IPS-18c (cell line): Measurements from ENCODE around the gene CARS1.
"Not testable (repeated sequence)": the region's sequence is repeated elsewhere in the genome, so short reads cannot be mapped to it uniquely, and the experiment has no call there.

Source experiments
- H3K4me3 ChIP-seq: 2 replicates; pipeline ENCODE4 v1.7.0; 2013; ENCODE audit warnings: low read depth, mild to moderate bottlenecking, low read length, moderate library complexity; ENCODE audit not compliant: insufficient read depth
- H3K9me3 ChIP-seq: one replicate; pipeline ENCODE4 v1.6.1; 2013; ENCODE audit warnings: mild to moderate bottlenecking, low read length, moderate library complexity; ENCODE audit not compliant: control insufficient read depth, insufficient read depth

Gene CARS1

GRCh38 chr11:3077189-3077836, 20.1 kb upstream of the CARS1 start:
- no peak overlapping the region for H3K4me3 ChIP-seq
- no peaks in the 10 kb centered on the region for H3K9me3 ChIP-seq

DNA sequence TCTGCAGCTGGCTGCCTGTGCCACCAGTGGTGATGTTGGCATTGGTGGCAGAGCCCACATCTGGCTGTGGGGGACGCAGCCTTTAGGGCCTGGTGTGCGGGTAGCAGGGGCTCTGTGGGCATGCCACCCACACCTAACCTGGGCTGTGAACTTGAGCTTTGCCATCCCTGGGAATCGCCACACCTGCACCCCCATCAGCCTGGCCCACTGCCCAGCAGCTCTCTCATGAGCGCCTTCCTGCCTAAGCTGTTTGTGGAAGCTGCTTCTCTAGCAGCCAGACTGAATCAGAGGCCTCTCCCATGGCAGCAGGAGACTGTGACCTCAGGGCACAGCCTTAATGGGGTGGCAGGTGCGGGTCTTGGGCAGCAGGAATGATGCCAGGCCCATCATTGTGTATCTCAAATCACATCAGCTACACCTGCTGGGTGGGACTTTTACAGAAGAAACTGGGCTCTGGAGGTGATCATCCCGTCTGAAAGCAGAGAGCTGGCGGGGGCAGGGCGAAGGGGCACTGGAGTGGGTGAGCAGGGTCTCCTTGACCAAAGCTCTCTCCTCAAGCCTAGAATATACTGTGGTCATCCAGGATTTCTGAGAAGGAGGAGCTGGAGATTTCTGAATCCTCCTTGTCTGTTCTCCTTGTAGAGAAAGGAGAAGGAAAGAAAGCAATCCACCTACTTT, 17.8 kb upstream of the CARS1 start:
- Histone ChIP-seq H3K9me3 (no peaks in the 10 kb centered on the region), H3K4me3 (no peak overlapping the region)

GRCh38 chr11:3073029-3073435, 15.8 kb upstream of the CARS1 start:
- Histone ChIP-seq H3K4me3 (no peak overlapping the region), H3K9me3 (no peaks in the 10 kb centered on the region)

GRCh38 chr11:3069425-3069824, 12.2 kb upstream of the CARS1 start:
- no peaks in the 10 kb centered on the region for H3K9me3 ChIP-seq
- H3K4me3 ChIP-seq, result no peak overlapping the region

GRCh38 chr11:3066308-3066707, 9.1 kb upstream of the CARS1 start:
- not testable (repeated sequence) for H3K9me3 ChIP-seq, H3K4me3 ChIP-seq

GRCh38 chr11:3064709-3065108, 7.5 kb upstream of the CARS1 start:
- H3K4me3 ChIP-seq, H3K9me3 ChIP-seq: not testable (repeated sequence)

DNA sequence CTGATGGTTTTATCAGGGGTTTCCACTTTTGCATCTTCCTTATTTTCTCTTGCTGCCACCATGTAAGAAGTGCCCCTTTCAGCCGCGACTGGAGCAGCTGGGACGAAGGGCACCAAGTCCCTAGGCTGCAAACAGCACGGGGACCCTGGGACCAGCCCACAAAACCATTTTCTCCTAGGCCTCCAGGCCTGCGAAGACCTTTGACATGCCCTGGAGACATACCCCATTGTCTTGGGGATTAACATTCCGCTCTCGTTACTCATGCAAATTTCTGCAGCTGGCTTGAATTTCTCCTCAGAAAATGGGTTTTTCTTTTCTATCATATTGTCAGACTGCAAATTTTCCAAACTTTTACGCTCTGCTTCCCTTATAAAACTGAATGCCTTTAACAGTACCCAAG, 6.7 kb upstream of the CARS1 start:
- H3K9me3 ChIP-seq, H3K4me3 ChIP-seq: not testable (repeated sequence)

- not testable (repeated sequence) for H3K9me3 ChIP-seq, H3K4me3 ChIP-seq
Measured at GRCh38 chr11:3063432-3063831, 6.2 kb upstream of the CARS1 start.

DNA sequence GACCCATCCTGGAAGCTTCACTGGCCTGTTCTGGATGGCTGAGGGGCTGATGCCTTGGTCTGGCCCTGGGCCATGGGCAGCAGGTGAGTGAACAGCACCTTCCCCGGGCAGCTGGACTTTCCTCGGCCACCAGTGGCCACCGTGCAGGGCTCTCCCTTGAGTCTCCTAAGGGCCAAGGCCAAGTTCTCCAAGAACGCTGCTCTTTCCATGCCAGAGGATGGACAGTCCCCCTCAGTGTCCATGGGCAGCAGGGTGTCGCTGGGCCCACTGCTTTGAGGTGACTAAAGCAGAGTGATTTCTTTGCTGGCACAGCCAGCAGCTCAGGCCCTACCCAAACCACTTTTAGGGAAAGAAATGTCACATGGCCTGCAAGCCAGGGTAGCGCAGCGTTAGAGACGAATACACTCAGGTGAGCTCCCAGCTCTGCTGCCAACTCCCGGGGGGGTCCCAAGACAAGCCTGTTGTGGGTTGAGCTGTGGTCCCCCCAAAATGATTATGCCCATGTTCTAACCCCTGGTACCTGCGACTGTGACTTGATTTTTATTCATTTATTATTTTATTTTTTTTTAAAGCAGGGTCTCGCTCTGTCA, 3.3 kb upstream of the CARS1 start:
- no peak overlapping the region for H3K4me3 ChIP-seq
- H3K9me3 ChIP-seq, result no peaks in the 10 kb centered on the region

- Histone ChIP-seq H3K9me3 (no peaks in the 10 kb centered on the region), H3K4me3 (no peak overlapping the region)
Measured at GRCh38 chr11:3058753-3059664, 1.8 kb upstream of the CARS1 start.

DNA sequence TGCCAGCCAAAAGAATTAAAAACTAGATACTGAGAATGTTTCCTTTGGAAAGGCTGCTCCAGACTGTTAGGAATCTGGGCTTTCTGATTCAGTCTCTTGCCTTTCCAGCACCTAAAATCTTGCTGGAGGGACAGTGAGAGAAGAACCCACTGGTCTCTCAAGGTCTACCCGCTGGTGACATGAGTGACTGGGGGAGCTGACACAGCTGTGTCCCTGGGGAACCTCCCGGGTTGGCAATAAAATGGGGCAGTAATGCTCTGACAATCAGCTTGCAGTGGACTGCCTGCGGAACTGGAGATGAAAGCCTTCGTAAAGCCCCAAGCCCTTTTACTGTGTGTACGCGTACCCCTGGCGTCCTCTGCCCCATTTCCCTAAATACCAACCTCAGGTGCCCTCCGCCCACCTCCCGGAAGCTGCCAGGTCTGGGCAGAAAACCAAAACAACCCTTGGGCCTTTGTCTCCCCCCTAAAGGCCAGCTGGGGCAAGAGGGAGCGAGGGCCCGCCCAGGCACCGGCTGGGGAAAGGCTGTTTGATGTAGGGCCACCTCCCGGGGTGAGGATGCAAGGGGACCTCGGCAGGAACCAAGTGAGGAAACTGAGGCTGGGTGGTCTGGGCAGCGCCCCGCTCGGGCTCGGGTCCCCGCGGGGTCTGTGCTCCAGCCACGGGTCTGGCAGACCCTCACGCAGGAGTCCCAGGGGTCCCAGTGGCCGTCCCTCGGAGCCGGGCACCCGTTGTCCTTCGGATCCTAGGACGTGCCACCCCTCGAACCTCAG, 741 bp downstream of the CARS1 start:
- H3K9me3 ChIP-seq, result no peaks in the 10 kb centered on the region
- H3K4me3 ChIP-seq, result peak overlapping the region; percentile 96

DNA sequence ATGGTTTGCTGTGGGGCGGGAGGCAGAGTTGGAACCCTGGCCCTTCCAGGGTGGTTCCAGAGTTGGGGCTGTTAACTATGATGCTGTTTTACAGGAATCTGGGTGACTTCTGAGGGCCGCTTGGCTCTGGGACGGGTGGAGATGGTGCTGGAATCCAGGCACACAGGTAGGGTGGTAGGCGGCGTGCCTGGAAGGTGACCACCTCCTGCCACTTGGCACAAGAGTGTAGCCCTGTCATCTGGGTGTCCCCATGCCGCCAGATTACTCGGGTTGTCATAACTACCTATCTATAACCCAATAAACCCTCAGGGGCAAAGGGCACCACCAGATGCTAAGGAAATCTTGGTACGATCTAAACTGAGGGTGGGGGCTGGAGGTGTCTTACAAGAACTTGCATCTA, 1.3 kb downstream of the CARS1 start:
- H3K4me3 ChIP-seq, result peak overlapping the region; percentile 96

DNA sequence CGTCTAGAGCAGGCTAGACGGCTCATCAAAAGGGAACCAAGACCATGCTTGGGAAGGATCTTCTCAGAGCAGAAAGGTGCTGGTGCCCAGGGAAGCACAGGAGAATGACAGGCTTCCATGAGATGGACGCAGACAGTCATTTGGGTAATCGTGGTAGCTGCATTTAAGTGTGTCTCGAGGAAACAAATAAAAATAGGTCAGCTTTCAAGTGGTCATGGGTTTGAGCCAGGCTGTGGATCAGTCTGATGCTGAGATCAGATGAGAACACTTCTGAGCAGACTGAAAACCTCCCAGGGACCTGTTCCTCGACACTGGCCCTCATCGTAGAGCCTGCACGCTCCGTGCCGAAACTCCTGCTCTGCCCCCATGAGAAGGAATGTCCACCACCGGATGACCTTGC, 4.7 kb downstream of the CARS1 start:
- no peak overlapping the region for H3K4me3 ChIP-seq
- H3K9me3 ChIP-seq, result no peaks in the 10 kb centered on the region

More for the DNA sequence above, 1.3 kb downstream of the CARS1 start:
- H3K9me3 ChIP-seq, result no peaks in the 10 kb centered on the region

- Histone ChIP-seq H3K4me3 (no peak overlapping the region), H3K9me3 (no peaks in the 10 kb centered on the region)
Measured at GRCh38 chr11:3052109-3052479, 5.1 kb downstream of the CARS1 start.

GRCh38 chr11:3051196-3052108, 5.8 kb downstream of the CARS1 start:
- Histone ChIP-seq H3K4me3 (no peak overlapping the region), H3K9me3 (no peaks in the 10 kb centered on the region)
